Kidney capillary endothelial cell (primary cell): ENCODE measurements around the gene KMT5C.

Source experiments
- DNase-seq: peaks from one replicate; pipeline ENCODE4 v3.0.0-alpha.2; 2018; ENCODE audit warnings: low spot score

Gene KMT5C

DNA sequence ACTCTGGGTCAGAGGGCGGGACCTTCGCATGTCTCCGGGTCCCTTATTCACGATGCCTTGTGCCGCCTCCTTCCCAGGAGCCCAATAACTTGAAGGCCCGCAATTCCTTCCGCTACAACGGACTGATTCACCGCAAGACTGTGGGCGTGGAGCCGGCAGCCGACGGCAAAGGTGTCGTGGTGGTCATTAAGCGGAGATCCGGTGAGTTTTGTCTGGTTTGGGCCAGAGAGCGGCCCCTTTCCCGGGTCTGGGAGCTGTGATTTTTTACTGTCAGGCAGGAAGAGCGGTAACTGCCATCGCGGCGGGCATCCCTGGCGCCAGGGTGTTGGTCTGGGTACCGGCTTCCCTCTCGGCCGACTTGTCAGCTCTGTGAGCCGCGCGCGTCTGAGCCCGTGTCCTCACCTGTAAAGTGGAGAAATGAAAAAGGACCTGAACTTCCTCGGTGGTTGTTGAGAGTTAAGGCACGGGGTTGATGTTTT lies 46.9 kb downstream of the KMT5C start:
- peak; percentile 51 for DNase-seq

DNA sequence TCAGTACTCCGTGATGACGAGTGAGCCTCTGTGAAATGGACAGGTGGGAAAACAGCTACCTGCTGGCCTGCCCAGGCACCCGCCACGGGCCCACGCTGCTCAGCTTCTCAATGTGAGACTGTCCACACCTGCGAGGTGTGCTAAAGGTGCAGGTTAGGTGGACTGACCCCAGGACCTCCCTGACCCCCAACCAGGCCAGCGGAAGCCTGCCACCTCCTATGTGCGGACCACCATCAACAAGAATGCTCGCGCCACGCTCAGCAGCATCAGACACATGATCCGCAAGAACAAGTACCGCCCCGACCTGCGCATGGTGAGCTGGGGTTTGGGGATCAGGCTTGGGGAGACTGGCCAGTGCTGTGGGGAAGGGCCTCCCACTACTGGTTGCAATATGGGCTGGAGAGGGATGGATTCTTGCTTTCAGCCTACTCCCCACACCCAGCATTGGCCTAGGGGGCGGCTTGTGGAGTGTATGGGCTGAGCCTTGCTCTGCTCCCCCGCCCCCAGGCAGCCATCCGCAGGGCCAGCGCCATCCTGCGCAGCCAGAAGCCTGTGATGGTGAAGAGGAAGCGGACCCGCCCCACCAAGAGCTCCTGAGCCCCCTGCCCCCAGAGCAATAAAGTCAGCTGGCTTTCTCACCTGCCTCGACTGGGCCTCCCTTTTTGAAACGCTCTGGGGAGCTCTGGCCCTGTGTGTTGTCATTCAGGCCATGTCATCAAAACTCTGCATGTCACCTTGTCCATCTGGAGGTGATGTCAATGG lies 48.2 kb downstream of the KMT5C start:
- no peak for DNase-seq

DNA sequence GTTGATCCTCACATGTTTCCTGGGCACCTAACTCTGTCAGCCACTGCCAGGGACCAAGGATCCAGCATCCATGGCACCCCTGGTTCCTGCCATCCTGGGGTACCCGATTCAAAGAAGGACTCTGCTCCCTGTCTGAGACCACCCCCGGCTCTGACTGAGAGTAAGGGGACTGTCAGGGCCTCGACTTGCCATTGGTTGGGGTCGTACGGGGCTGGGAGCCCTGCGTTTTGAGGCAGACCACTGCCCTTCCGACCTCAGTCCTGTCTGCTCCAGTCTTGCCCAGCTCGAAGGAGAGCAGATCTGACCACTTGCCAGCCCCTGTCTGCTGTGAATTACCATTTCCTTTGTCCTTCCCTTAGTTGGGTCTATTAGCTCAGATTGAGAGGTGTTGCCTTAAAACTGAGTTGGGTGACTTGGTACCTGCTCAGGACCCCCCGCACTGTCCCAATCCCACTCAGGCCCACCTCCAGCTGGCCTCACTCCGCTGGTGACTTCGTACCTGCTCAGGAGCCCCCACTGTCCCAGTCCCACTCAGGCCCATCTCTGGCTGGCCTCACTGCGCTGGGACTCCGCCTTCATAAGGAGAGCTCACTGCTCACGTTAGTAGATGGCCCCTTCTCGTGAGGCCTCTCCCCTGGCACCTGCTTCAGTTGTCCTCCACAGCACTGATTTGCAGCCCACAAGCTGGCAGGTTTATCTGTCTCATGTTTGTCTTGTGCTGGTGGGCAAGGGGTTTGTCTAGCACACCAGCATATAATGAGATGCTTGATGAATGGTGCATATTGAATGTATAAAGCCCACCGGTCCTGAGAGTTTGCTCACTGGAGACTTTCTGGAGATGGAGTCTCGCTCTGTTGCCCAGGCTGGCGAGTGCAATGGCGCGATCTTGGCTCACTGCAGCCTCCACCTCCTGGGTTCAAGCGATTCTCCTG lies 50.0 kb downstream of the KMT5C start:
- DNase-seq: no peak

DNA sequence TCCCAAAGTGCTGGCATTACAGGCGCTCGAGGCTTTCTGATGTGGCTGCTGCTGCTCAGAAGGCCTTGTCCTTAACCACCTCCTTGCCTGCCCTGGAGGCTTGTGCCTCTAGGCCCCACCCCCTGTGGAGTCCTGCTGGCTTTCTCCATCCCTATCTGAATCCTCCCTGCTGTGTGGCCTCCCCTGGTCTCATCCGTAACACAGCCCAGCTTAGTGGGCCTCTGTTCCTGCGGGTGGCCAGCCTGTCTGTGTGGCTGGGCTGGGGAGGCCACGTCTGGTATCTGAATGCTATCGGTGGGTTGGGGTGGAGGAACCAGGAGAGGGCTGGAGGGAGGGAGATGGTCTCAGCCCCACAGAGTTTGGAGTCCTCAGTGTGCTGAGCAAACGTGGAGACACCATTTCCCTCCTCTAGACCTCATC lies 50.8 kb downstream of the KMT5C start:
- no peak for DNase-seq

DNA sequence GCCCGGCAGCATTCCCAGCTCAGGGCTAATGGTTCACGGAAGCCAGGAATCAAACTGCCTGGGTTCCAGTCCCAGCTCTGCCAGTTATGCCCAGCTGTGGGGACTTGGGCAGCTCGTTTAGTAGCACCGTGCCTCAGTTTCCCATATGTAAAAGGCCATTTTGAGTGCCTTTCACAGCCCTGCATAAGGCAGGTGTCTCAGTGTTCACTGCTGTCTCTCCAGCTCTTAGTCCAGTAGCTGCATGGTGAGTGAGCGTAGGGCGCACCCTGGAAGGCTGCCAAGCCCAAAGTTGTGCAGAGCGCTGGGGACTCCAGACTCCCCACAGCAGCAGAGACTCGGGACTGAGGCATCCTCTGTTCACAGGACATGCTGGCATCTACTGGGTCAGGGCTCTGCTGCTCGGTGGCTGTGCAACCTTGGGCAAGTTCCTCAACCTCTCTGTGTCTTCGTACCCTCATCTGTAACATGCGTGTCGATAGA lies 51.6 kb downstream of the KMT5C start:
- DNase-seq: no peak

DNA sequence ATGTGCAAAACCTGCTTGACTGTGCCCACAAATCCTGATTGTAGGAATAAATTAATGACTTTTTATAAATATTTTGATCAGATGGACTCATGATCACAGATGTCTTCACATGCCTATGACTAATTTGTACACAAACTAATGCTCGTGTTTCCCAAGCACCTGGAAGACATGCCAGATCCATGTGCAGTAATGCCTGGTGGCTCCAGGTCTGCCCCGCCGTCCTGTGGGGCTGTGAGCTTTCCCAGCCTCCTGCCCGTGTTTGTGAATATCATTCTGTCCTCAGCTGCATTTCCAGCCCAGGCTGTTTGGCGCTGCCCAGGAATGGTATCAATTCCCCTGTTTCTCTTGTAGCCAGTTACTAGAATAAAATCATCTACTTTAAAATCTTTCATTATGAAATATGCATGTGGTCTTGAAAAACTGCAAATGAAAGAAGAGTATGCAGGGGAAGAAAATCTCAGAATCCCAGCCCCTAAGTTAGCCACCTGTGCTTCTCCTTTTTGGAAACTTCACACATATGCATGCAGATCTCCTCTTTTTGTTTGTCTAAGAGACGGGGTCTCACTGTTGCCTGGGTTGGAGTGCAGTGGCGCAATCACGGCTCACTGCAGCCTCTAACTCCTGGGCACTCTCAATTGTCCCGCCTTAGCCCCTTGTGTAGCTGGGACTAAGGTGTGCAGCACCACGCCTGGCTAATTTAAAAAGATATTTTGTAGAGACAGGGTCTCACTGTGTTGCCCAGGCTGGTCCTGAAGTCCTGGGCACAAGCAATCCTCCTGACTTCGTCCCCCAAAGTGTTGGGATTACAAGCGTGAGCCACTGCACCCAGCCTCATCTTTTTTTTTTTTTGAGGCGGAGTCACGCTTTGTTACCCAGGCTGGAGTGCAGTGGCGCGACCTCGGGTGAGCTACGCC lies 52.3 kb downstream of the KMT5C start:
- DNase-seq: no peak

DNA sequence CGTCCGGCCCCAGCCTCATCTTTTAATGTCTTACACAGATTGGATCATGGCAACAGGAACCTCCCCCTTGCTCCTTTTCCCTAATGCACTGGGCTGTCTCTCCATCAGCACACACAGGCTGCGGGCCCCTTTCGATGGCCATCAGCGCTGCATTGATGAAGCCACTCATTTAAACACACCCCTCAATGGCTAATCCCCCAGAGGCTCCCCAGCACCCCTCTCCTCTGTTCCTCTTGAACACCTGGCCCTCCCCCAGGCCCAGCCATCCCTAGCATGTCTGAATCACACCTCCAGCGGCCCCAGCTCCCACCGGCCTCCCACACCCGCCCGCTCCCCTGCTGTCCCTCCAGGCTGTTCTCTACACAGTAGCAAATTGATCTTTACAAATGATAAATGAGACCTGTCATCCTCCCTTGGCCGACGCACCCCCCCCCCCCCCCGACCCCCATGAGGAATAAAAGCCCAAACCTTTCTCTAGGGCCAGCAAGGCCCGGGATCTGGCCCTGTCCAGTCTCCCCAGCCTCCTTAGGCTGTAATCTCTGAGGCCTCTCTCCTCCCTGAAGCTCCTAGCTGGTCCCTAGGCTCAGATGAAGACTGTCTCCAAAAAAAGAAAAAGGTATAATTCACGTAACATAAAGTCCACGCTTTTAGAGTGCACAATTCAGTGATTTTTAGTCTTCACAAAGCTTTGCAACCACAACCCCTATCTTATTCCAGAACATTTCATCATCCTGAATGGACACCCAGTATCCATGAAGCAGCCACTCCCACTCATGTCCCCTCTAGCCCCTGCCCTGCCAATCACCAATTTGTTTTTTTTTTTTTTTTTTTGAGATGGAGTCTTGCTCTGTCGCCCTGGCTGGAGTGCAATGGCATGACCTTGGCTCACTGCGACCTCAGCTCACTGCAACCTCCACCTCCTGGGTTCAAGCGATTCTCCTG lies 53.4 kb downstream of the KMT5C start:
- DNase-seq: no peak
